SK-N-MC (cell line): ENCODE results near the gene ZMIZ2.
"Not testable (repeated sequence)": the region's sequence is repeated elsewhere in the genome, so short reads cannot be mapped to it uniquely, and the experiment has no call there.

Experiments
- EZH2 ChIP-seq: fragments of 200-600 bp; sonication (generic); IDR thresholded peaks from one replicate; pipeline ENCODE4 v1.6.1; 2017; ENCODE audit warnings: antibody characterized with exemption
- POLR2AphosphoS5 ChIP-seq: IDR thresholded peaks from 2 replicates; pipeline ENCODE4 v1.6.1; 2012; ENCODE audit warnings: mild to moderate bottlenecking, low read depth, low read length, borderline replicate concordance

DNA sequence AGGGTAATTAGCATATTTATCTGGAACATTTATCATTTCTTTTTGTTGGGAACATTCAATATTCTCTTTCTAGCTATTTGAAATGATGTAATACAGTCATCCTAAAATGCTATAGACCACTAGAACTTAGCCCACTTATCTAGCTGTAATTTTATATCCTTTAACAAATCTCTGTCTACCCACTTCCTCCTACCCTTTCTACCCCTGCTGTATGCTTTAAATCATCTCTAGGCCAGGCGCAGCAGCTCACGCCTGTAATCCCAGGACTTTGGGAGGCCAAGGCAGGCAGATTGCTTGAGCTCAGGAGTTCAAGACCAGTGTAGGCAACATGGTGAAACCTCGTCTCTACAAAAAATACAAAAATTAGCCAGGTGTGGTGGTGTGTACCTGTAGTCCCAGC is 25.8 kb downstream of the ZMIZ2 start:
- TF ChIP-seq EZH2, POLR2AphosphoS5: not testable (repeated sequence)
